NCI-H146 treated with DMSO at 0.1 percent for 48 hours (cell line): Measurements from ENCODE around the gene ATL2.

Experiments used
- DNase-seq: peaks from one replicate; lab custom pipeline; 2025; ENCODE audit not compliant: unreplicated experiment; lab: John Stamatoyannopoulos, UW

The ATL2 gene

GRCh38 chr2:38254796-38255195 is 122.3 kb downstream of the ATL2 start:
- no peak for DNase-seq

GRCh38 chr2:38251940-38252339 is 125.1 kb downstream of the ATL2 start:
- DNase-seq: no peak

GRCh38 chr2:38248707-38249106 is 128.4 kb downstream of the ATL2 start:
- DNase-seq: no peak

GRCh38 chr2:38248255-38248654 is 128.8 kb downstream of the ATL2 start:
- no peak for DNase-seq

GRCh38 chr2:38246105-38246504 is 131.0 kb downstream of the ATL2 start:
- DNase-seq: no peak

- no peak for DNase-seq
Measured at GRCh38 chr2:38245114-38245641, 131.9 kb downstream of the ATL2 start.

- DNase-seq: no peak
Measured at GRCh38 chr2:38244301-38244700, 132.8 kb downstream of the ATL2 start.
